HepG2 (cell line): ENCODE results near the gene C4orf46. TPM values are rescaled to one million over a fixed set of nuclear protein-coding genes. Genes with fewer than 3 reads are reported as not detected.

Experiments
- DNMT1 ChIP-seq: sonication (generic); formaldehyde crosslinking; IDR thresholded peaks from 2 replicates; pipeline ENCODE4 v1.5.1; 2020; ENCODE audit warnings: mild to moderate bottlenecking, missing genetic modification reagents
- FIP1L1 ChIP-seq: fragments of 200-400 bp; formaldehyde crosslinking; IDR thresholded peaks from 2 replicates; pipeline ENCODE4 v1.6.1; 2018; ENCODE audit warnings: low read depth, mild to moderate bottlenecking, low read length, moderate library complexity, borderline replicate concordance; ENCODE audit not compliant: insufficient read depth
- FOXC1 ChIP-seq: sonication (generic); formaldehyde crosslinking; IDR thresholded peaks from 2 replicates; pipeline ENCODE4 v1.8.0; 2022; ENCODE audit warnings: mild to moderate bottlenecking, missing genetic modification reagents, borderline replicate concordance
- HMG20A ChIP-seq: IDR thresholded peaks from 2 replicates; pipeline ENCODE4 v1.6.1; 2016; ENCODE audit warnings: borderline replicate concordance
- HMGA1 ChIP-seq: sonication (generic); formaldehyde crosslinking; conservative IDR thresholded peaks from 2 replicates; pipeline ENCODE4 v1.4.0; 2020; ENCODE audit warnings: missing genetic modification reagents
- MEIS1 ChIP-seq: sonication (generic); formaldehyde crosslinking; IDR thresholded peaks from 2 replicates; pipeline ENCODE4 v1.9.0; 2021; ENCODE audit warnings: mild to moderate bottlenecking, missing genetic modification reagents, moderate library complexity, borderline replicate concordance
- MLXIP ChIP-seq: sonication (generic); formaldehyde crosslinking; IDR thresholded peaks from 2 replicates; pipeline ENCODE4 v1.9.0; 2021; ENCODE audit warnings: missing genetic modification reagents, borderline replicate concordance
- POLR2A ChIP-seq, 2 experiments: IDR thresholded peaks; 2 replicates each; pipeline ENCODE4 v1.6.1; 2011; ENCODE audit warnings: low read depth in 2 of 2, low read length in 2 of 2, mild to moderate bottlenecking in 1 of 2, moderate library complexity in 1 of 2; ENCODE audit not compliant: insufficient read depth in 1 of 2
- RAD51 ChIP-seq: fragments of 450-650 bp; IDR thresholded peaks from 2 replicates; pipeline ENCODE4 v1.6.1; 2016; ENCODE audit warnings: borderline replicate concordance
- RBM39 ChIP-seq: fragments of 200-400 bp; formaldehyde crosslinking; IDR thresholded peaks from one replicate; pipeline ENCODE4 v1.6.1; 2018; ENCODE audit warnings: antibody characterized with exemption, mild to moderate bottlenecking, low read depth, low read length; ENCODE audit not compliant: poor library complexity, severe bottlenecking
- SMC3 ChIP-seq: IDR thresholded peaks from 2 replicates; pipeline ENCODE4 v1.6.1; 2011; ENCODE audit warnings: low read length, improper control_type of control experiment
- SP140L ChIP-seq: sonication (generic); formaldehyde crosslinking; IDR thresholded peaks from 2 replicates; pipeline ENCODE4 v1.4.0; 2020; ENCODE audit warnings: missing genetic modification reagents, borderline replicate concordance
- STAT5B ChIP-seq: sonication (generic); formaldehyde crosslinking; IDR thresholded peaks from 2 replicates; pipeline ENCODE4 v1.4.0; 2020; ENCODE audit warnings: missing genetic modification reagents
- ZNF235 ChIP-seq: sonication (generic); formaldehyde crosslinking; IDR thresholded peaks from 2 replicates; pipeline ENCODE4 v1.8.1; 2023; ENCODE audit warnings: mild to moderate bottlenecking, missing genetic modification reagents, borderline replicate concordance
- ZNF282 ChIP-seq: fragments of 450-650 bp; IDR thresholded peaks from 2 replicates; pipeline ENCODE4 v1.6.1; 2018; ENCODE audit not compliant: partially characterized antibody
- ZNF333 ChIP-seq: sonication (generic); formaldehyde crosslinking; IDR thresholded peaks from 2 replicates; pipeline ENCODE4 v1.4.0; 2020; ENCODE audit warnings: mild to moderate bottlenecking, missing genetic modification reagents, borderline replicate concordance
- ZNF468 ChIP-seq: sonication (generic); formaldehyde crosslinking; IDR thresholded peaks from 2 replicates; pipeline ENCODE4 v1.8.0; 2022; ENCODE audit warnings: mild to moderate bottlenecking, moderate library complexity, missing genetic modification reagents
- ZNF552 ChIP-seq: sonication (generic); formaldehyde crosslinking; IDR thresholded peaks from 2 replicates; pipeline ENCODE4 v1.9.0; 2022; ENCODE audit warnings: missing genetic modification reagents, mild to moderate bottlenecking, borderline replicate concordance
- ZNF605 ChIP-seq: sonication (generic); formaldehyde crosslinking; IDR thresholded peaks from 2 replicates; pipeline ENCODE4 v1.8.0; 2022; ENCODE audit warnings: mild to moderate bottlenecking, missing genetic modification reagents
- ZNF790 ChIP-seq: sonication (generic); formaldehyde crosslinking; IDR thresholded peaks from 2 replicates; pipeline ENCODE4 v1.8.0; 2022; ENCODE audit warnings: missing genetic modification reagents, mild to moderate bottlenecking, borderline replicate concordance
- ZNF839 ChIP-seq: sonication (generic); formaldehyde crosslinking; IDR thresholded peaks from 2 replicates; pipeline ENCODE4 v1.4.0; 2020; ENCODE audit warnings: missing genetic modification reagents, mild to moderate bottlenecking, borderline replicate concordance
- ZNF879 ChIP-seq: sonication (generic); formaldehyde crosslinking; IDR thresholded peaks from 2 replicates; pipeline ENCODE4 v1.8.1; 2023; ENCODE audit warnings: missing genetic modification reagents
- polyA plus RNA-seq, 8 experiments: library from polyadenylated mRNA; depleted of rRNA in 3 of 8; stranded (reverse) in 7 of 8; unstranded in 1 of 8; fragments of >200 nt; fragmentation: Illumina TruSeq in 4 of 8; extraction: Trizol in 4 of 8; gene quantifications; 2 replicates each; pipeline versions ENCODE4 v1.2.1 to v1.2.3, GENCODE V29; 2011 to 2016; ENCODE audit warnings: low read depth in 4 of 8, missing spikeins in 1 of 8, mixed read lengths in 1 of 8; ENCODE audit not compliant: insufficient read depth in 1 of 8
- total RNA-seq, 5 experiments: library from RNA; depleted of rRNA; stranded (reverse); fragments of >200 nt; fragmentation: Illumina TruSeq; extraction: Trizol; gene quantifications; 2 replicates each; pipeline ENCODE4 v1.2.3, GENCODE V29; 2016; ENCODE audit warnings: low read depth in 1 of 5
- TF ChIP-seq, protein P1 (sequence below): sonication (generic); formaldehyde crosslinking; IDR thresholded peaks from 2 replicates; pipeline ENCODE4 v1.4.0; 2020; ENCODE audit warnings: mild to moderate bottlenecking, missing genetic modification reagents
- TF ChIP-seq, protein P2 (sequence below): sonication (generic); formaldehyde crosslinking; IDR thresholded peaks from 2 replicates; pipeline ENCODE4 v1.4.0; 2020; ENCODE audit warnings: mild to moderate bottlenecking, missing genetic modification reagents
- TF ChIP-seq, protein P3 (sequence below): sonication (generic); formaldehyde crosslinking; IDR thresholded peaks from 2 replicates; pipeline ENCODE4 v1.5.1; 2020; ENCODE audit warnings: mild to moderate bottlenecking, missing genetic modification reagents, borderline replicate concordance

Gene C4orf46
- total and polyA plus RNA-seq, 2 of the 13 experiments (the other 11 are each of a cell fraction or from before 2014, with no cell fraction given), result 8.5 to 10.4 TPM

- TF ChIP-seq DNMT1 (CRISPR knock-in tag) (no peak), ZNF790 (no peak), MLXIP (no peak), POLR2A (IDR thresholded peaks at IDR 0.05; ENCODE audit: insufficient read depth in 1 of 2, low read depth in 2 of 2, low read length in 2 of 2) (peak; percentile 52 to 57), ZNF282 (no peak), ZNF552 (CRISPR knock-in tag) (peak; percentile 59; the same call in 1 of the 2 replicates), SP140L (CRISPR knock-in tag) (0 out of 2 replicates have a peak, but pooled peaks have one; percentile 16), HMGA1 (CRISPR knock-in tag) (no peak), FIP1L1 (no peak), SMC3 (no peak; the same call in 1 of the 2 replicates), MEIS1 (no peak), RBM39 (no peak), FOXC1 (no peak; the same call in 1 of the 2 replicates), ZNF333 (CRISPR knock-in tag) (peak; percentile 94), ZNF605 (CRISPR knock-in tag) (peak; percentile 61), ZNF879 (no peak), ZNF235 (CRISPR knock-in tag) (peak; percentile 65; the same call in 1 of the 2 replicates), HMG20A (CRISPR knock-in tag) (no peak; the same call in 1 of the 2 replicates), ZNF839 (CRISPR knock-in tag) (0 out of 2 replicates have a peak, but pooled peaks have one; percentile 19), RAD51 (no peak), STAT5B (CRISPR knock-in tag) (no peak), ZNF468 (CRISPR knock-in tag) (no peak)
- TF ChIP-seq, protein P1, sequence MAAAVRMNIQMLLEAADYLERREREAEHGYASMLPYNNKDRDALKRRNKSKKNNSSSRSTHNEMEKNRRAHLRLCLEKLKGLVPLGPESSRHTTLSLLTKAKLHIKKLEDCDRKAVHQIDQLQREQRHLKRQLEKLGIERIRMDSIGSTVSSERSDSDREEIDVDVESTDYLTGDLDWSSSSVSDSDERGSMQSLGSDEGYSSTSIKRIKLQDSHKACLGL (CRISPR knock-in tag), result peak; percentile 73
- TF ChIP-seq, protein P2, sequence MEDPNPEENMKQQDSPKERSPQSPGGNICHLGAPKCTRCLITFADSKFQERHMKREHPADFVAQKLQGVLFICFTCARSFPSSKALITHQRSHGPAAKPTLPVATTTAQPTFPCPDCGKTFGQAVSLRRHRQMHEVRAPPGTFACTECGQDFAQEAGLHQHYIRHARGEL (CRISPR knock-in tag), result peak; percentile 50; the same call in 1 of the 2 replicates
- TF ChIP-seq, protein P3, sequence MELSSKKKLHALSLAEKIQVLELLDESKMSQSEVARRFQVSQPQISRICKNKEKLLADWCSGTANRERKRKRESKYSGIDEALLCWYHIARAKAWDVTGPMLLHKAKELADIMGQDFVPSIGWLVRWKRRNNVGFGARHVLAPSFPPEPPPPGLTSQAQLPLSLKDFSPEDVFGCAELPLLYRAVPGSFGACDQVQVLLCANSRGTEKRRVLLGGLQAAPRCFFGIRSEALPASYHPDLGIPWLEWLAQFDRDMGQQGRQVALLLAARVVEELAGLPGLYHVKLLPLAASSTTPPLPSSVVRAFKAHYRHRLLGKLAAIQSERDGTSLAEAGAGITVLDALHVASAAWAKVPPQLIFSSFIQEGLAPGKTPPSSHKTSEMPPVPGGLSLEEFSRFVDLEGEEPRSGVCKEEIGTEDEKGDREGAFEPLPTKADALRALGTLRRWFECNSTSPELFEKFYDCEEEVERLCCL (CRISPR knock-in tag), result no peak
Measured at GRCh38 chr4:158671915-158672806, 474 bp upstream of the C4orf46 start, which contains the start of gene ETFDH (continued).
